ENCODE data around the gene TMEM250.

GRCh38 chr9:136160381-136160841, 41.7 kb upstream of the TMEM250 start:
- no peak for TF ChIP-seq MXI1 (IDR thresholded peaks at IDR 0.05; ENCODE audit: borderline replicate concordance, low read depth, low read length)
- TF ChIP-seq POLR2A (IDR thresholded peaks at IDR 0.05; ENCODE audit: low read depth, low read length) = no peak
- no peak for TF ChIP-seq CHD1 (IDR thresholded peaks at IDR 0.05; ENCODE audit: low read depth, low read length)
- no peak for TF ChIP-seq SMC3 (IDR thresholded peaks at IDR 0.05; ENCODE audit: low read depth, low read length)
- TF ChIP-seq, protein P1, sequence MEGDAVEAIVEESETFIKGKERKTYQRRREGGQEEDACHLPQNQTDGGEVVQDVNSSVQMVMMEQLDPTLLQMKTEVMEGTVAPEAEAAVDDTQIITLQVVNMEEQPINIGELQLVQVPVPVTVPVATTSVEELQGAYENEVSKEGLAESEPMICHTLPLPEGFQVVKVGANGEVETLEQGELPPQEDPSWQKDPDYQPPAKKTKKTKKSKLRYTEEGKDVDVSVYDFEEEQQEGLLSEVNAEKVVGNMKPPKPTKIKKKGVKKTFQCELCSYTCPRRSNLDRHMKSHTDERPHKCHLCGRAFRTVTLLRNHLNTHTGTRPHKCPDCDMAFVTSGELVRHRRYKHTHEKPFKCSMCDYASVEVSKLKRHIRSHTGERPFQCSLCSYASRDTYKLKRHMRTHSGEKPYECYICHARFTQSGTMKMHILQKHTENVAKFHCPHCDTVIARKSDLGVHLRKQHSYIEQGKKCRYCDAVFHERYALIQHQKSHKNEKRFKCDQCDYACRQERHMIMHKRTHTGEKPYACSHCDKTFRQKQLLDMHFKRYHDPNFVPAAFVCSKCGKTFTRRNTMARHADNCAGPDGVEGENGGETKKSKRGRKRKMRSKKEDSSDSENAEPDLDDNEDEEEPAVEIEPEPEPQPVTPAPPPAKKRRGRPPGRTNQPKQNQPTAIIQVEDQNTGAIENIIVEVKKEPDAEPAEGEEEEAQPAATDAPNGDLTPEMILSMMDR (conservative IDR thresholded peaks at IDR 0.05; ENCODE audit: low read depth, low read length) = no peak
- no peak for TF ChIP-seq USF2 (IDR thresholded peaks at IDR 0.05; ENCODE audit: low read depth, low read length)
- TF ChIP-seq MAFK (IDR thresholded peaks at IDR 0.05; ENCODE audit: low read depth, low read length) = no peak

All from IMR-90 (cell line).